Measurements from ENCODE around the gene UNC5B. TPM values are rescaled to one million over a fixed set of nuclear protein-coding genes. Genes with fewer than 3 reads are reported as not detected.
A peak's percentile ranks its signal among the peaks of the same experiment; 100 is the strongest.

UNC5B gene
- total RNA-seq, 1 experiment from 2014 or later: 22.0 TPM

DNA sequence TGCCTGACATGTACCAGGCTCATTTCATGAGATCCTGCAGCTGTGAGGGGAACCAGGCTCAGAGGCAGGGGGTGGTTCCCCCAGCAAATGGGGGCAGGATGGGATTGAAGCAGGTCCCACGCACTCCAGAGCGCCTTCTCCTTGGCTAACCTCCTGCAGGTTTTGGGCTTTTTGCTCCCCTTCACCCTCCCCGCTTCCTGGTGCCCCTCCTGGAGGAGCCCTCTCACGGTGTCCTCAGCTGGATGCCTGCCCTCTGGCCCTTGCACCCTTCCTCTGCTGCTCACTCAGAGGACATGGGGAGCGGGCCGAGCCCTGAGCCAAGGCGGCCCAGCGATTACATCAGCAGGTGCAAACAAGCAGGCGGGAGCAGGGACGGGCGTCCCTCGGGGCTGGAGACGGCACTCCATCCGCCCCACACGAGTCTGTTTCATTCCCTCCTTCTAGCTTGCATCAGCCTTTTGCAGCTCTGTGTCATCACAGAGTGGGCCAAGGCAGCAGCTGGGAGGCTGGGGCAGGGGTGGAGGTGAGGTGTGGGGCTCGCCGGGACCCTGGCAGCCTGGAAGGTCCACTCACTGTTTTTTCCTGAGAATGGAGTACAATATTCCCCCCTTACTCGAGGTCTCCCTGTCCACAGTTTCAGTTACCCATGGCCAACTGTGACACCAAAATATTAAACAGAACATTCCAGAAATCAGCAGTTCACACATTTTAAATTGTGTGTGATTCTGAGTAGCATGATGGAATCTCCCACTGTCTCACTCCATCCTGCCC, 54.0 kb downstream of the UNC5B start:
- TF ChIP-seq JUND (IDR thresholded peaks at IDR 0.05) (no peak), EGR1 (IDR thresholded peaks at IDR 0.05; ENCODE audit: low read depth) (no peak), ATF3 (IDR thresholded peaks at IDR 0.05) (no peak), ZFX (IDR thresholded peaks at IDR 0.05) (no peak), SP1 (IDR thresholded peaks at IDR 0.05; ENCODE audit: low read depth) (peak; percentile 36), REST (IDR thresholded peaks at IDR 0.05; ENCODE audit: low read depth) (no peak), POLR2AphosphoS5 (IDR thresholded peaks at IDR 0.05; ENCODE audit: low read depth, low read length) (0 out of 2 replicates have a peak, but pooled peaks have one; percentile 24), RAD21 (IDR thresholded peaks at IDR 0.05; ENCODE audit: low read depth) (no peak), SRF (IDR thresholded peaks at IDR 0.05; ENCODE audit: low read depth) (no peak)
- TF ChIP-seq, protein P1, sequence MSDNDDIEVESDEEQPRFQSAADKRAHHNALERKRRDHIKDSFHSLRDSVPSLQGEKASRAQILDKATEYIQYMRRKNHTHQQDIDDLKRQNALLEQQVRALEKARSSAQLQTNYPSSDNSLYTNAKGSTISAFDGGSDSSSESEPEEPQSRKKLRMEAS (IDR thresholded peaks at IDR 0.05): no peak
- TF ChIP-seq, protein P2, sequence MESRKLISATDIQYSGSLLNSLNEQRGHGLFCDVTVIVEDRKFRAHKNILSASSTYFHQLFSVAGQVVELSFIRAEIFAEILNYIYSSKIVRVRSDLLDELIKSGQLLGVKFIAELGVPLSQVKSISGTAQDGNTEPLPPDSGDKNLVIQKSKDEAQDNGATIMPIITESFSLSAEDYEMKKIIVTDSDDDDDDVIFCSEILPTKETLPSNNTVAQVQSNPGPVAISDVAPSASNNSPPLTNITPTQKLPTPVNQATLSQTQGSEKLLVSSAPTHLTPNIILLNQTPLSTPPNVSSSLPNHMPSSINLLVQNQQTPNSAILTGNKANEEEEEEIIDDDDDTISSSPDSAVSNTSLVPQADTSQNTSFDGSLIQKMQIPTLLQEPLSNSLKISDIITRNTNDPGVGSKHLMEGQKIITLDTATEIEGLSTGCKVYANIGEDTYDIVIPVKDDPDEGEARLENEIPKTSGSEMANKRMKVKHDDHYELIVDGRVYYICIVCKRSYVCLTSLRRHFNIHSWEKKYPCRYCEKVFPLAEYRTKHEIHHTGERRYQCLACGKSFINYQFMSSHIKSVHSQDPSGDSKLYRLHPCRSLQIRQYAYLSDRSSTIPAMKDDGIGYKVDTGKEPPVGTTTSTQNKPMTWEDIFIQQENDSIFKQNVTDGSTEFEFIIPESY (IDR thresholded peaks at IDR 0.05; ENCODE audit: extremely low read depth, insufficient replicate concordance, low read length): no peak
- no peaks in the 10 kb centered on the region for H3K36me3 ChIP-seq (ENCODE audit: control insufficient read depth in 1 of 2, insufficient read depth in 2 of 2, low read length in 2 of 2)
- no TSS peak for BruUV-seq (replicated peaks)
- no peaks in the 10 kb centered on the region for H4K20me1 ChIP-seq (ENCODE audit: insufficient read depth)
- RAD21 ChIA-PET (ENCODE audit: low non-redundant PET in 1 of 2, low total read pairs in 2 of 2, uncharacterized antibody in 2 of 2, unreplicated experiment in 2 of 2): no interaction called here
- DNase-seq (ENCODE audit: low read depth, low spot score): no peak
- POLR2A ChIA-PET: no interaction called here
- no peak for ATAC-seq
- CTCF ChIA-PET: interaction anchor here (2.0 kb wide), 1 partner anchor 363 kb away, joined by 7 read pairs; no protein-coding TSS in a partner anchor
- no peak overlapping the region for H2AFZ ChIP-seq (ENCODE audit: low read depth, low read length, poor library complexity, severe bottlenecking)
- no peaks in the 10 kb centered on the region for H3K9me2 ChIP-seq (ENCODE audit: insufficient read depth)
- H3K27ac ChIP-seq (ENCODE audit: low read depth, low read length): no peak overlapping the region
- no peak overlapping the region for H3K9ac ChIP-seq (ENCODE audit: low read length)
- peaks cover 23 to 27% of the 10 kb centered on the region in 2 experiments for H3K4me1 ChIP-seq (ENCODE audit: control insufficient read depth in 1 of 2, insufficient read depth in 2 of 2, low read length in 2 of 2)
- H3K27me3 ChIP-seq (ENCODE audit: insufficient read depth, low read length): no peaks in the 10 kb centered on the region
- H3K9me3 ChIP-seq (ENCODE audit: control insufficient read depth in 1 of 2, insufficient read depth in 1 of 2, low read depth in 1 of 2, low read length in 2 of 2): no peaks in the 10 kb centered on the region
- no peak overlapping the region for H3K4me2 ChIP-seq (ENCODE audit: low read length)
- H3K79me2 ChIP-seq (ENCODE audit: insufficient read depth, low read length): no peaks in the 10 kb centered on the region
- H3K4me3 ChIP-seq (replicated peaks in 1 of 2; ENCODE audit: low read depth in 1 of 2, low read length in 2 of 2): no peak overlapping the region
- intact Hi-C loops (cut with micrococcal nuclease): no loop called here

Measured in HCT116 (cell line).